DMS114 treated with DMSO at 0.1 percent for 48 hours (cell line): Measurements from ENCODE around the gene DDX50.

Experiments used
- DNase-seq: peaks from one replicate; lab custom pipeline; 2025; ENCODE audit not compliant: unreplicated experiment; lab: John Stamatoyannopoulos, UW

The DDX50 gene

GRCh38 chr10:68981074-68981473 lies 80.0 kb downstream of the DDX50 start:
- DNase-seq = peak; percentile 18

- DNase-seq = no peak
Observed at GRCh38 chr10:68982389-68982788, 81.3 kb downstream of the DDX50 start.

GRCh38 chr10:68987611-68988010 lies 86.5 kb downstream of the DDX50 start:
- DNase-seq = no peak

GRCh38 chr10:68988530-68989316 lies 87.6 kb downstream of the DDX50 start, which contains the start of gene KIFBP:
Gene KIFBP, plus strand, starts transcription at chr10:68988803. Its CDS starts 30 bp downstream, at chr10:68988833.
- peak; percentile 99 for DNase-seq

- peak; percentile 19 for DNase-seq
Observed at GRCh38 chr10:68989317-68989990, 88.3 kb downstream of the DDX50 start.

- no peak for DNase-seq
Observed at GRCh38 chr10:68992636-68993440, 91.7 kb downstream of the DDX50 start.
